ENCODE measurements around the gene IRS1. TPM values are rescaled to one million over a fixed set of nuclear protein-coding genes. Genes with fewer than 3 reads are reported as not detected.

Gene IRS1
- total and polyA plus RNA-seq, 8 donors: 3.2 to 12.7 (median 5.5) TPM

DNA sequence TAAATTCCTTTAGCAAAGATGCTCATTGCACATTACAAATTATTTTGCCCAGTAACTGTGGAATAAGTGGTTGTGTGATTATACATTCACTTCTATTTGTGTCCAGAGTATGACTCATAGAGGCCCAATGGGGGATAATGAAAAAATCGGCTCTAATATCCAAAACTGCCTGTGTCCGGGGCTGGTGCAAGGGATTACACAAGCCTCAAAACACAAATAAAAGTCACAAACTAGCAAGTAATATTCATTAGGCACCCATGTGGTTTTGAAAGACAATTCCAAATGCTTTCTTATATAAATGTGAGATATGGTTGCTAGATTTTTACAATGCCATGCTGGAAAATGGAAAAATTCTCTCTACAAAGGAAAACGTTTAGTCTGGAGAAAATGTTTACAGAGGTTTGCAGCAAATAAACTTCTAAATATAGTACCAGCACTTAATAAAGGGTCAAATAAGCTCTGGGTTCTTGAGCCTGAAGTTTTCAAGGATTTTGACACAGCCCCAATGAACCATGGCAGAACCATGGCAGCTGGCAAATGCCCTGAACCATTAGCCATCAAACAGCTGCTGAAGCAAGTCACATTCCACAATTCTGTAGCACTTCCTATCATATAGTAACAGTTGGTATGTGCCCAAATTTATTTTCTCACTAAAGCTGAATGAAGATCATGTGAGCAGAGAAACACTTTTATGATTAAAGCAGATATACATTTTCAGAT, 40.5 kb downstream of the IRS1 start:
- WGBS, 2 donors: 65% methylated on average over 3 of the region's 3 CpGs
- ATAC-seq (peak in 1 of 4 donors; percentile 31), FAIRE-seq (no peak), DNase-seq (no peak)
- intact Hi-C loops (cut with DNase I): no loop called here
- no peak overlapping the region for H3K27ac ChIP-seq
- no peaks in the 10 kb centered on the region for H3K36me3 ChIP-seq
- H3K9me3 ChIP-seq: no peaks in the 10 kb centered on the region
- no peak overlapping the region for H3K4me3 ChIP-seq
- H3K4me1 ChIP-seq: peaks cover 12 to 21% (median 18%) of the 10 kb centered on the region in 3 donors
- H3K27me3 ChIP-seq: no peaks in the 10 kb centered on the region
- TF ChIP-seq, protein P1, sequence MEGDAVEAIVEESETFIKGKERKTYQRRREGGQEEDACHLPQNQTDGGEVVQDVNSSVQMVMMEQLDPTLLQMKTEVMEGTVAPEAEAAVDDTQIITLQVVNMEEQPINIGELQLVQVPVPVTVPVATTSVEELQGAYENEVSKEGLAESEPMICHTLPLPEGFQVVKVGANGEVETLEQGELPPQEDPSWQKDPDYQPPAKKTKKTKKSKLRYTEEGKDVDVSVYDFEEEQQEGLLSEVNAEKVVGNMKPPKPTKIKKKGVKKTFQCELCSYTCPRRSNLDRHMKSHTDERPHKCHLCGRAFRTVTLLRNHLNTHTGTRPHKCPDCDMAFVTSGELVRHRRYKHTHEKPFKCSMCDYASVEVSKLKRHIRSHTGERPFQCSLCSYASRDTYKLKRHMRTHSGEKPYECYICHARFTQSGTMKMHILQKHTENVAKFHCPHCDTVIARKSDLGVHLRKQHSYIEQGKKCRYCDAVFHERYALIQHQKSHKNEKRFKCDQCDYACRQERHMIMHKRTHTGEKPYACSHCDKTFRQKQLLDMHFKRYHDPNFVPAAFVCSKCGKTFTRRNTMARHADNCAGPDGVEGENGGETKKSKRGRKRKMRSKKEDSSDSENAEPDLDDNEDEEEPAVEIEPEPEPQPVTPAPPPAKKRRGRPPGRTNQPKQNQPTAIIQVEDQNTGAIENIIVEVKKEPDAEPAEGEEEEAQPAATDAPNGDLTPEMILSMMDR (IDR thresholded peaks at IDR 0.05): no peak

DNA sequence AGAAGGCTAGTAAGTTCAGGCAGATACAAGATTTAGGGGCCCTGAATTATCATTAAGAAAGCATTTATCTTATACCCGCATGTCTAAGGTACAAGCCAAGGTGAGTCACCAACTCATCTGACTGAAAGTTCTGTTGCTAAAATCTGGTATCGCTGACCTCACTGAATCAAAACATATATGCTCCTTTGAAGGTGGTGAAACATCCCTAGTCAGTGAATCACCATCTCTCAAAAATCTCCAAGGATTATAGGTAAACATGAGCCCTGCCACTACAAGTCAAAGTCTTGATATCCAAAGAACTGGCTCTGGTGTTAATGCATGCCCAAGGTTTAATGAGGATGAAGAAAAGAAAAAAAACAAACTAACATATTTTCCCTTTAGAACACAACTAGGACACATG, 43.5 kb downstream of the IRS1 start:
- H3K9me3 ChIP-seq: no peaks in the 10 kb centered on the region
- TF ChIP-seq, protein P1 (IDR thresholded peaks at IDR 0.05): no peak
- no peaks in the 10 kb centered on the region for H3K36me3 ChIP-seq
- intact Hi-C loops (cut with DNase I): no loop called here
- DNase-seq (no peak), ATAC-seq (peak in 3 of 4 donors; percentile 44 to 80 (median 64)), FAIRE-seq (no peak)
- no peak overlapping the region for H3K4me3 ChIP-seq
- peaks cover 12 to 21% (median 18%) of the 10 kb centered on the region in 3 donors for H3K4me1 ChIP-seq
- H3K27ac ChIP-seq: peak overlapping the region in 1 of 4 donors; percentile 30
- no peaks in the 10 kb centered on the region for H3K27me3 ChIP-seq
- 63 to 74% methylated on average over 2 of the region's 2 CpGs for WGBS, 2 donors

DNA sequence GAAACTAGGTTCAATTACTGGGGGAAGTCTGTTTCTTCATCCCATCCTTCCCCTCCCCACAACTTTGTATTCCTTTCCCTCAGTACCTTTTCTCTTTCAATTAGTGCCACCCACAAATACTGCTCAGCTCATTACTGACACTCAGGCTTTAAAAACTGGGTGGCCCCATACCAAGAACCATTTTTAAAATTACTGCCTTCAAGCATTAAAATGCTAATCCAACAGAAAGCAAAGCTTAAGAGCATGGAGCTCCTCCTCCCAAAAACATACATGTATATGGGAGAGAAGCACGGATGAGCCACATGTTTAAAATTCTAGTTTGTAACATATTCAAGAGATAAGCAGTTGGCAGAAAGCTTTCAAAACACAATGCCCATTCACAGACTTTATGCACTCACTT, 44.0 kb downstream of the IRS1 start:
- WGBS, 2 donors: 18 to 21% methylated on average over 1 of the region's 1 CpG
- H3K36me3 ChIP-seq: no peaks in the 10 kb centered on the region
- peak overlapping the region in 1 of 4 donors; percentile 30 for H3K27ac ChIP-seq
- H3K27me3 ChIP-seq: no peaks in the 10 kb centered on the region
- no peaks in the 10 kb centered on the region for H3K9me3 ChIP-seq
- ATAC-seq (peak in 3 of 4 donors; percentile 7 to 24 (median 20)), FAIRE-seq (no peak), DNase-seq (no peak)
- intact Hi-C loops (cut with DNase I): no loop called here
- TF ChIP-seq, protein P1 (IDR thresholded peaks at IDR 0.05): no peak
- no peak overlapping the region for H3K4me3 ChIP-seq
- peaks cover 8 to 21% (median 18%) of the 10 kb centered on the region in 3 donors for H3K4me1 ChIP-seq

DNA sequence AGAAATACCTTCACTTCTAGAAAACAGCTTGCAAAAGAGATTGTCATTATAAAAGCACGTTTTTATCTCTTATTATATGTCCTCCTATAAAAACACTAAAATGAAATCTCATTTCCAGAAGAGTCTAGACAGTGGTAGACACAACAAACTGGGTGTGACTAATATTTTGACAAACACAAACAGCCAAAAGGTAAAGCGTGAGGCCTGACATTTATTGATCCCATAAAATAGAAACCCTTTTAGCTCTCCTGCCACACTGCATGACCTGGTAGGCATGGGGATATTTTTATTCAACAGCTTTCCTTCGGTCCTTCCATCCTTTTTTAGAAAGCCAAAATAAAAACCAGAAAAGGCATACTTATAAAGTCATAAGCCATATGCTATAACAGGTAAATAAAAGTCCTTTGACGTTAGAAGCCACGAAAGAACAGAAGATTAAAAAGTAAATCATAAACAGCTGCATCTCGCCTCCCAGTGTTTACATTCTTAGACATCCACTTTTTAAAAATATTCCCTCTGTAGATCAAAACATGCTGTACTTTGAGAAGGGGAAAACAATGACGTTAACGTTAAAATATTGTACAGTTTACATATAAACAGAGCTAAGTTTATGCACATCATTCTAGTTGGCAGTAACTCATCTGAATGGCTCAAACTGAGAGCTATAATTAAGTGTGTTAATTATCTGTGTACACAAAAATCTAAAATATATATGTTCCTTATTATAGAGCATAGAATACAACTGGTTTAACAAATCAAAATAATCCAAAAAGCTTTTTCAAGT, 44.6 kb downstream of the IRS1 start:
- peaks cover 5 to 21% (median 18%) of the 10 kb centered on the region in 3 donors for H3K4me1 ChIP-seq
- no peaks in the 10 kb centered on the region for H3K9me3 ChIP-seq
- TF ChIP-seq, protein P1 (IDR thresholded peaks at IDR 0.05): no peak
- 13 to 15% methylated on average over 8 of the region's 8 CpGs for WGBS, 2 donors
- intact Hi-C loops (cut with DNase I): no loop called here
- H3K36me3 ChIP-seq: no peaks in the 10 kb centered on the region
- no peak overlapping the region for H3K4me3 ChIP-seq
- DNase-seq (no peak), FAIRE-seq (peak; percentile 85), ATAC-seq (peak; percentile 39 to 56 (median 46))
- no peaks in the 10 kb centered on the region for H3K27me3 ChIP-seq
- peak overlapping the region in 1 of 4 donors; percentile 30 for H3K27ac ChIP-seq

Data from pancreas (tissue), 10 donors.